HEK293 (cell line): ENCODE measurements around the gene GIMAP1.
"Not testable (repeated sequence)": the region's sequence is repeated elsewhere in the genome, so short reads cannot be mapped to it uniquely, and the experiment has no call there.

Experiments
- CTCF ChIA-PET: fragments of 350-600 bp; formaldehyde crosslinking; extraction: SDS; loops from one replicate; lab custom pipeline; 2021; ENCODE audit warnings: antibody characterized with exemption; lab: Yijun Ruan, JAX
- POLR2A ChIA-PET: fragments of 300-600 bp; formaldehyde crosslinking; extraction: SDS; loops from one replicate; lab custom pipeline; 2020; ENCODE audit warnings: antibody characterized with exemption, inconsistent platforms; lab: Yijun Ruan, JAX
- H3K27ac ChIP-seq: fragments of 200-500 bp; sonication (Bioruptor generic); 2 replicates; pipeline ENCODE4 v1.5.1; 2014; ENCODE audit warnings: low read depth, low read length, control low read depth, inconsistent platforms; ENCODE audit errors: extremely low read depth
- H3K36me3 ChIP-seq, 2 experiments: fragments of 200-500 bp in 1 of 2; sonication (Bioruptor generic) in 1 of 2; 1 replicate in 1 of 2; 2 replicates in 1 of 2; pipeline ENCODE4 v1.5.1; 2014 to 2017; ENCODE audit warnings: inconsistent platforms in 2 of 2, low read length in 2 of 2; ENCODE audit not compliant: control insufficient read depth in 2 of 2, insufficient read depth in 1 of 2
- H3K4me1 ChIP-seq: fragments of 200-500 bp; sonication (Bioruptor generic); 2 replicates; pipeline ENCODE4 v1.5.1; 2014; ENCODE audit warnings: mild to moderate bottlenecking, low read length, inconsistent platforms; ENCODE audit not compliant: control insufficient read depth, insufficient read depth
- H3K4me3 ChIP-seq: 2 replicates; pipeline ENCODE4 v1.5.1; 2011; ENCODE audit warnings: low read depth, mild to moderate bottlenecking, control low read depth, low read length, moderate library complexity
- H3K9me3 ChIP-seq: fragments of 200-500 bp; sonication (Bioruptor generic); 2 replicates; pipeline ENCODE4 v1.5.1; 2014; ENCODE audit warnings: low read depth, low read length, inconsistent platforms; ENCODE audit not compliant: control insufficient read depth, insufficient read depth
- ATF2 ChIP-seq: fragments of 450-650 bp; formaldehyde crosslinking; IDR thresholded peaks from 2 replicates; pipeline ENCODE4 v1.5.1; 2016; ENCODE audit warnings: missing biosample characterization, missing genetic modification characterization, low read depth
- HOXC10 ChIP-seq: sonication (generic); formaldehyde crosslinking; IDR thresholded peaks from 2 replicates; pipeline ENCODE4 v1.8.1; 2023; ENCODE audit warnings: mild to moderate bottlenecking, missing genetic modification reagents
- MZF1 ChIP-seq: fragments of 450-650 bp; formaldehyde crosslinking; IDR thresholded peaks from 2 replicates; pipeline ENCODE4 v1.5.1; 2017; ENCODE audit warnings: missing biosample characterization, missing genetic modification characterization, borderline replicate concordance
- PRDM1 ChIP-seq: fragments of 450-650 bp; formaldehyde crosslinking; IDR thresholded peaks from 2 replicates; pipeline ENCODE4; 2016; ENCODE audit warnings: missing biosample characterization, missing genetic modification characterization
- SP2 ChIP-seq: fragments of 450-650 bp; formaldehyde crosslinking; IDR thresholded peaks from 2 replicates; pipeline ENCODE4 v1.5.1; 2016; ENCODE audit warnings: missing biosample characterization, missing genetic modification characterization
- WT1 ChIP-seq: fragments of 450-650 bp; formaldehyde crosslinking; IDR thresholded peaks from 2 replicates; pipeline ENCODE4 v1.5.1; 2016; ENCODE audit warnings: missing biosample characterization, missing genetic modification characterization
- ZFP37 ChIP-seq: fragments of 450-650 bp; formaldehyde crosslinking; IDR thresholded peaks from 2 replicates; pipeline ENCODE4 v1.5.1; 2016; ENCODE audit warnings: missing biosample characterization, missing genetic modification characterization
- ZFP69B ChIP-seq: fragments of 450-650 bp; formaldehyde crosslinking; IDR thresholded peaks from 2 replicates; pipeline ENCODE4 v1.5.1; 2016; ENCODE audit warnings: missing biosample characterization, missing genetic modification characterization
- ZNF140 ChIP-seq: fragments of 450-650 bp; formaldehyde crosslinking; IDR thresholded peaks from 2 replicates; pipeline ENCODE4 v1.5.1; 2016; ENCODE audit warnings: missing biosample characterization, missing genetic modification characterization
- ZNF146 ChIP-seq: fragments of 450-650 bp; formaldehyde crosslinking; IDR thresholded peaks from 2 replicates; pipeline ENCODE4 v1.5.1; 2016; ENCODE audit warnings: missing biosample characterization, missing genetic modification characterization
- ZNF169 ChIP-seq: fragments of 450-650 bp; formaldehyde crosslinking; IDR thresholded peaks from 2 replicates; pipeline ENCODE4 v1.5.1; 2016; ENCODE audit warnings: missing biosample characterization, missing genetic modification characterization
- ZNF211 ChIP-seq: fragments of 450-650 bp; formaldehyde crosslinking; IDR thresholded peaks from 2 replicates; pipeline ENCODE4 v1.5.1; 2016; ENCODE audit warnings: low read depth, missing biosample characterization, missing genetic modification characterization
- ZNF214 ChIP-seq: fragments of 450-650 bp; formaldehyde crosslinking; IDR thresholded peaks from 2 replicates; pipeline ENCODE4 v1.5.1; 2017; ENCODE audit warnings: missing biosample characterization, mild to moderate bottlenecking, missing genetic modification characterization, borderline replicate concordance
- ZNF239 ChIP-seq: fragments of 450-650 bp; formaldehyde crosslinking; IDR thresholded peaks from 2 replicates; pipeline ENCODE4 v1.5.1; 2016; ENCODE audit warnings: missing biosample characterization, missing genetic modification characterization
- ZNF366 ChIP-seq: fragments of 450-650 bp; formaldehyde crosslinking; conservative IDR thresholded peaks from 2 replicates; pipeline ENCODE4 v1.5.1; 2016; ENCODE audit warnings: missing biosample characterization, missing genetic modification characterization
- ZNF404 ChIP-seq: fragments of 450-650 bp; formaldehyde crosslinking; IDR thresholded peaks from 2 replicates; pipeline ENCODE4 v1.5.1; 2017; ENCODE audit warnings: missing biosample characterization, missing genetic modification characterization
- ZNF624 ChIP-seq: fragments of 450-650 bp; formaldehyde crosslinking; IDR thresholded peaks from 2 replicates; pipeline ENCODE4 v1.5.1; 2017; ENCODE audit warnings: missing biosample characterization, missing genetic modification characterization
- ZNF677 ChIP-seq: fragments of 450-650 bp; IDR thresholded peaks from 2 replicates; pipeline ENCODE4 v1.5.0; 2018; ENCODE audit warnings: missing biosample characterization, mild to moderate bottlenecking, missing genetic modification characterization, moderate library complexity

The GIMAP1 gene

DNA sequence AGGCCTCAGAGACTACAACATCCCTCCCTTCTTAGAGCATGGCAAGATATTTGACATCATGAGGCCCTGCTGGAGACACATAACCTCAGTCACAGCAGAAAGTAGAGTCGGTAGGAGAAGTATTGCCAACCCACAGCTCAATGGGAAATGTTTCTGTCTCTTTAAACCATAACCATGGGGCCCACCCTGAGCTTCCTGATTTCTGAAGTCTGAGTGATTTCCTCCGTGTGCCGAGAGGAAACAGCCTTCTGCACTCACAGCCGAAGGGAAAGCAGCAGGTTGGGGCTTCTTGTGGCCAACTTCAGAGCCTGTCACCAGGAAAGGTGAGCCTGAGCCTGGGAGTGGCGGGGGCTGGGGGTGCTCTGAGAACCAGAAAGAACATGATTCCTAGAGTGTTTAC is at the start of gene GIMAP1:
TSS of gene GIMAP1 (plus strand) at position 246 of the 400 bp plus-strand sequence. CDS start 2,435 bp downstream, outside the sequence.
- POLR2A ChIA-PET, result no interaction called here
- no peaks in the 10 kb centered on the region for H3K9me3 ChIP-seq
- no peaks in the 10 kb centered on the region for H3K4me1 ChIP-seq
- H3K27ac ChIP-seq, result no peak within 1 kb of the TSS
- H3K4me3 ChIP-seq, result no peak within 1 kb of the TSS
- no peaks in the 10 kb centered on the region for H3K36me3 ChIP-seq
- no peak for TF ChIP-seq ZNF677 (tag by site-specific recombination)
- no peak for TF ChIP-seq ZNF140 (tag by site-specific recombination)
- TF ChIP-seq ZNF239 (tag by site-specific recombination), result no peak
- CTCF ChIA-PET, result interaction anchor here (0.5 kb wide), 1 partner anchor 119 kb away, joined by 3 read pairs; no protein-coding TSS in a partner anchor

DNA sequence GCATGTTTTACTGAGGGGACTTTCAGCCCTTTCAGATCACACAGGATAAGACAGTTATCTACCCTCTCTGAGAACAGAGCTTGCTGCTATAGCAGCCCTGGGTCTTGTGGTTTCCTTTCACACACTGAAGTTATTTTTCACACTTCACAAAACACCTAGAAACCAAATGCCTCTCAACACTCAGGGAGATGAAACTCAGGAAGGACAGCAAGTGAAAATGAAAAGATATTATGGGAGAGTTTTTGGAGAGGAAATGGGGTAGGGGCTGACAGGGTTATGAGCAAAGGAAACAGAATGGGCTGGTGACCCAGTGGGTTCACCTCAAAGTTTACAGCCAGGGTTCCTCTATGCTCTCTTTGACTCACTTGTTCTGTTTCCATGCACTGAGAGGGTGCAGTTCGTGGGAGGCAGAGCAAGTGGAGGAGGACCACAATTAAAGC is 47.9 kb upstream of the GIMAP1 start:
- no peak for TF ChIP-seq MZF1 (tag by site-specific recombination)
- TF ChIP-seq SP2 (tag by site-specific recombination), result no peak
- no peak for TF ChIP-seq ZNF366 (tag by site-specific recombination)
- TF ChIP-seq ZFP37 (tag by site-specific recombination), result no peak
- POLR2A ChIA-PET, result no interaction called here
- H3K27ac ChIP-seq, result no peak overlapping the region

DNA sequence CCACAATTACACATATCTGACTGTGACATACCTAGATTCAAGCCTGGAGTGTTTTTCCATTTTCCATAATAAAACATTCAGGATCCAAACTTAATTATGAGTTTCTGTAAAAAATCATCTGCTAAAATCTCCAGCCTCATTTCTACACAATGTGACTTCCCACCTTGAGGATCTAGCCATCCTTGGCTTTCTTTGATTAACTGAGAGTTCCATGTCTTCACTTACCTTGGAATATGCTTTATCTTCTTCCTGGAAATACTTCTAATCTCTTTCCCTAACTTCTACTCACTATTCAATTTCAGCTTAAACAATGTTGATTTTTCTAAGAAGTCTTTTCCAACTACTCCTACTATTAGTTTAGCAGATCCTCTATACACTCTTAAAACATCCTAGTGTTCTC is 47.4 kb upstream of the GIMAP1 start:
- Histone ChIP-seq H3K9me3 (no peaks in the 10 kb centered on the region), H3K4me3 (no peak overlapping the region), H3K4me1 (no peaks in the 10 kb centered on the region), H3K36me3 (no peaks in the 10 kb centered on the region), H3K27ac (no peak overlapping the region)
- TF ChIP-seq ZNF214 (tag by site-specific recombination) (no peak), ZFP69B (no peak), ATF2 (tag by site-specific recombination) (no peak), WT1 (tag by site-specific recombination) (no peak), PRDM1 (tag by site-specific recombination) (no peak)
- CTCF ChIA-PET, result no interaction called here
- POLR2A ChIA-PET, result no interaction called here

More for the DNA sequence above, 47.9 kb upstream of the GIMAP1 start:
- Histone ChIP-seq H3K4me3 (no peak overlapping the region), H3K36me3 (no peaks in the 10 kb centered on the region), H3K9me3 (no peaks in the 10 kb centered on the region), H3K4me1 (no peaks in the 10 kb centered on the region)
- CTCF ChIA-PET, result no interaction called here

GRCh38 chr7:150671798-150672585 is 44.4 kb upstream of the GIMAP1 start:
- TF ChIP-seq ZNF146 (tag by site-specific recombination), result peak; percentile 62; the same call in 1 of the 2 replicates
- TF ChIP-seq, all 188 proteins: peak for 1; not testable (repeated sequence) for 187
- POLR2A ChIA-PET, H3K4me3 ChIP-seq, H3K27ac ChIP-seq, H3K36me3 ChIP-seq, H3K9me3 ChIP-seq, CTCF ChIA-PET, H3K4me1 ChIP-seq: not testable (repeated sequence)

DNA sequence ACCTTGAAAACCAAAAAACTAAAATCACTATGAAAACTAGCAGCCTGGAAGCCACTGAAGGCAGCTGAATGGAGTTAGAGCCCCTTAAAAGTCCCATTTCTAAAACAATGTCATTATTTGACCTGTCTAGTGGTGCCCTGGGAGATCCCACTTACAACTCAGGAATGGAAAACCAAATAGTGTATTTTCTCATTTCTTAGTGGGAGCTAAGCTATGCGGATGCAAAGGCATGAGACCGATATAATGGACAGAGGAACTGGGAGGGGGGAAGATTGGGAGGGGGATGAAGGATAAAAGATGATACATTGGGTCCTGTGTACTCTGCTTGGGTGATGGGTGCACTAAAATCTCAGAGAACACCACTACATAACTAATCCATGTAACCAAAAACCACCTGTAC is 40.7 kb upstream of the GIMAP1 start:
- CTCF ChIA-PET, result no interaction called here

DNA sequence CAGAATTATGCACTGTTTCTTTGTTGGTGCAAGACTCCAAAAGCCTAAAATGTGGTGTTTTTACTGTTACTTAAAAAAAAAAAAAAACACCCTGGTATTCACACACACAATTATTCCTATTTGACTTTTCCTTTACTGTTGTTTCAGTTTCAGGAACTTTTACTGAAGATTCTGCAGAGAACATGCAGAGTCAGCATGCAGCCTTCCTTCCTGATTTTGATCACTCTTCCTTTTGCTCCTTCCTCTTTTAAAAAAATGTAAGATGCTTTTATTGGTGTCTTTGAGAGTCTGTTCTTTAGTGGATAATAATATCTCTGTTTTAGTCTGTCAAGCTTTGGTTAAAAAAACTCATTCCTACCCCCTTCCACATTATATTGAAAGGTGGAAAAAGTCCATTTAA is 40.1 kb upstream of the GIMAP1 start:
- H3K4me1 ChIP-seq, H3K27ac ChIP-seq, H3K9me3 ChIP-seq, CTCF ChIA-PET, H3K4me3 ChIP-seq, H3K36me3 ChIP-seq, POLR2A ChIA-PET: not testable (repeated sequence)

More for the DNA sequence above, 40.7 kb upstream of the GIMAP1 start:
- POLR2A ChIA-PET, result no interaction called here
- TF ChIP-seq HOXC10 (CRISPR knock-in tag) (no peak), ZNF624 (no peak), ZNF169 (tag by site-specific recombination) (no peak), ZNF211 (tag by site-specific recombination) (no peak), ZNF404 (tag by site-specific recombination) (no peak)
- no peak overlapping the region for H3K27ac ChIP-seq
- no peaks in the 10 kb centered on the region for H3K9me3 ChIP-seq
- no peaks in the 10 kb centered on the region for H3K36me3 ChIP-seq
- no peak overlapping the region for H3K4me3 ChIP-seq
- H3K4me1 ChIP-seq, result no peaks in the 10 kb centered on the region

DNA sequence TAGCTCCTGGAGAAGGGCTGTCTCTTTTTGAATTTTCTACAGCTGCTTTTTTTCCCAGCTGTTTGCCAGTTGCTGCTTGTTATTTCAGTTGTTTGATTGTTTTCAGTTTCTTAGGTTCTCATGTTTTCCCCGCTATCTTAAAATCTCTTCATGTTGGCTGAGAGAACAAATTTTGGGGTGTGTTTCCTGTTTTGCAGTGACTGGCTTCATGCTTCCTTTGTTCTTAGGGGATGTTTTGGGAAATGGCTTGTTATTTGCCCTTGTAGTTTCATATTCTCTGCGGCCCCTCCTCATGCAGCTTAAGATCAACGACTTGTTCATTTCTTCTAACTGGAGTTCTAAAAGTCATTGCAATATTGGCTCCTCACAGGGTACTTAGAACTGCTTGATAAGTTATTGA is 39.6 kb upstream of the GIMAP1 start:
- H3K4me1 ChIP-seq, H3K27ac ChIP-seq, CTCF ChIA-PET, H3K9me3 ChIP-seq, H3K36me3 ChIP-seq, H3K4me3 ChIP-seq, POLR2A ChIA-PET: not testable (repeated sequence)
